Measurements from ENCODE around the gene GPD1L.

Gene GPD1L

DNA sequence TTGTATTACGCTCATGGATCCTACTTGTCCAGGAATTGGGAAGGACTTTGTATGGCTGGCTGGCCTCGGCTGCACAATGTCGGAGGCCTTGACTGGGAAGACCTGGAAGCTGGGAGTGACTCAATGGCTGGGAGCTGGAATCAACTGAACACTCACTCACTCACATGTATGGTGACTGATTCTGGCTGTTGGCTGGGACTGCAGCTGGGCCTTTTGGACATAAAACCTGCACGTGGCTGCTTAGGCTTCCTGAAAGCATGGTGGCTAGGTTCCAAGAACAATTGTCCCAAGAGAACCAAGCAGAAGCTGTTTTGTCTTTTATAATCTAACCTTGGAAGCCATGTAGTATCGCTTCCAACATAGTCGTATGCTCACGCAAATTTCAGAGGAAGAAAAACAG, 94.1 kb downstream of the GPD1L start:
- Histone ChIP-seq H3K36me3 (ENCODE audit: insufficient read depth, low read length) (no peaks in the 10 kb centered on the region), H3F3A (ENCODE audit: insufficient read depth, low read length) (no peaks in the 10 kb centered on the region), H3K4me2 (ENCODE audit: low read length) (no peak overlapping the region), H3K79me2 (ENCODE audit: insufficient read depth, low read length) (no peaks in the 10 kb centered on the region), H4K20me1 (ENCODE audit: insufficient read depth, low read length) (no peaks in the 10 kb centered on the region), H3K27me3 (ENCODE audit: insufficient read depth, low read length) (0 out of 2 replicates have a peak, but pooled peaks cover 5% of the 10 kb centered on the region), H3K27ac (ENCODE audit: low read depth, low read length, poor library complexity, severe bottlenecking) (no peak overlapping the region), H3K9me3 (ENCODE audit: low read length) (no peaks in the 10 kb centered on the region), H3K4me3 (ENCODE audit: low read depth, low read length, poor library complexity, severe bottlenecking) (no peak overlapping the region), H3K4me1 (ENCODE audit: insufficient read depth, low read length, severe bottlenecking) (no peaks in the 10 kb centered on the region), H3K9ac (ENCODE audit: low read length) (no peak overlapping the region), H2AFZ (ENCODE audit: low read length) (no peak overlapping the region), H3K9me2 (ENCODE audit: low read depth, low read length) (no peaks in the 10 kb centered on the region)
- TF ChIP-seq, protein P1, sequence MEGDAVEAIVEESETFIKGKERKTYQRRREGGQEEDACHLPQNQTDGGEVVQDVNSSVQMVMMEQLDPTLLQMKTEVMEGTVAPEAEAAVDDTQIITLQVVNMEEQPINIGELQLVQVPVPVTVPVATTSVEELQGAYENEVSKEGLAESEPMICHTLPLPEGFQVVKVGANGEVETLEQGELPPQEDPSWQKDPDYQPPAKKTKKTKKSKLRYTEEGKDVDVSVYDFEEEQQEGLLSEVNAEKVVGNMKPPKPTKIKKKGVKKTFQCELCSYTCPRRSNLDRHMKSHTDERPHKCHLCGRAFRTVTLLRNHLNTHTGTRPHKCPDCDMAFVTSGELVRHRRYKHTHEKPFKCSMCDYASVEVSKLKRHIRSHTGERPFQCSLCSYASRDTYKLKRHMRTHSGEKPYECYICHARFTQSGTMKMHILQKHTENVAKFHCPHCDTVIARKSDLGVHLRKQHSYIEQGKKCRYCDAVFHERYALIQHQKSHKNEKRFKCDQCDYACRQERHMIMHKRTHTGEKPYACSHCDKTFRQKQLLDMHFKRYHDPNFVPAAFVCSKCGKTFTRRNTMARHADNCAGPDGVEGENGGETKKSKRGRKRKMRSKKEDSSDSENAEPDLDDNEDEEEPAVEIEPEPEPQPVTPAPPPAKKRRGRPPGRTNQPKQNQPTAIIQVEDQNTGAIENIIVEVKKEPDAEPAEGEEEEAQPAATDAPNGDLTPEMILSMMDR (IDR thresholded peaks at IDR 0.05; ENCODE audit: low read length), result no peak
- no peak for TF ChIP-seq EZH2 (IDR thresholded peaks at IDR 0.05; ENCODE audit: borderline replicate concordance, low read length)

GRCh38 chr3:32200992-32201758, 94.8 kb downstream of the GPD1L start:
- Histone ChIP-seq H3K36me3 (ENCODE audit: insufficient read depth, low read length) (no peaks in the 10 kb centered on the region), H3K9me2 (ENCODE audit: low read depth, low read length) (no peaks in the 10 kb centered on the region), H3K27ac (ENCODE audit: low read depth, low read length, poor library complexity, severe bottlenecking) (no peak overlapping the region), H3F3A (ENCODE audit: insufficient read depth, low read length) (no peaks in the 10 kb centered on the region), H3K27me3 (ENCODE audit: insufficient read depth, low read length) (0 out of 2 replicates have a peak, but pooled peaks cover 5% of the 10 kb centered on the region), H3K4me3 (ENCODE audit: low read depth, low read length, poor library complexity, severe bottlenecking) (no peak overlapping the region), H4K20me1 (ENCODE audit: insufficient read depth, low read length) (no peaks in the 10 kb centered on the region), H3K9me3 (ENCODE audit: low read length) (no peaks in the 10 kb centered on the region), H3K4me1 (ENCODE audit: insufficient read depth, low read length, severe bottlenecking) (no peaks in the 10 kb centered on the region), H3K4me2 (ENCODE audit: low read length) (no peak overlapping the region), H2AFZ (ENCODE audit: low read length) (no peak overlapping the region), H3K9ac (ENCODE audit: low read length) (no peak overlapping the region), H3K79me2 (ENCODE audit: insufficient read depth, low read length) (no peaks in the 10 kb centered on the region)
- TF ChIP-seq EZH2 (IDR thresholded peaks at IDR 0.05; ENCODE audit: borderline replicate concordance, low read length), result no peak
- TF ChIP-seq, protein P1 (IDR thresholded peaks at IDR 0.05; ENCODE audit: low read length), result no peak

- H3K9me2 ChIP-seq (ENCODE audit: low read depth, low read length), result no peaks in the 10 kb centered on the region
- H3K4me3 ChIP-seq (ENCODE audit: low read depth, low read length, poor library complexity, severe bottlenecking), result no peak overlapping the region
- H3K36me3 ChIP-seq (ENCODE audit: insufficient read depth, low read length), result no peaks in the 10 kb centered on the region
- TF ChIP-seq, protein P1 (IDR thresholded peaks at IDR 0.05; ENCODE audit: low read length), result no peak
- no peak for TF ChIP-seq EZH2 (IDR thresholded peaks at IDR 0.05; ENCODE audit: borderline replicate concordance, low read length)
- H3K9ac ChIP-seq (ENCODE audit: low read length), result no peak overlapping the region
- no peak overlapping the region for H3K4me2 ChIP-seq (ENCODE audit: low read length)
- H2AFZ ChIP-seq (ENCODE audit: low read length), result no peak overlapping the region
- H3K27me3 ChIP-seq (ENCODE audit: insufficient read depth, low read length), result 0 out of 2 replicates have a peak, but pooled peaks cover 5% of the 10 kb centered on the region
- H3K79me2 ChIP-seq (ENCODE audit: insufficient read depth, low read length), result no peaks in the 10 kb centered on the region
- H4K20me1 ChIP-seq (ENCODE audit: insufficient read depth, low read length), result no peaks in the 10 kb centered on the region
- no peaks in the 10 kb centered on the region for H3K4me1 ChIP-seq (ENCODE audit: insufficient read depth, low read length, severe bottlenecking)
- no peak overlapping the region for H3K27ac ChIP-seq (ENCODE audit: low read depth, low read length, poor library complexity, severe bottlenecking)
- H3F3A ChIP-seq (ENCODE audit: insufficient read depth, low read length), result no peaks in the 10 kb centered on the region
- no peaks in the 10 kb centered on the region for H3K9me3 ChIP-seq (ENCODE audit: low read length)
Measured at GRCh38 chr3:32202496-32202895, 96.1 kb downstream of the GPD1L start.

All from OCI-LY1 (cell line).